NB4 (cell line): ENCODE results near the gene ZNF3.

Source experiments
- MYC ChIP-seq: IDR thresholded peaks from 2 replicates; pipeline ENCODE4 v1.6.1; 2011; ENCODE audit warnings: low read depth, low read length
- TF ChIP-seq, protein P1 (sequence below): IDR thresholded peaks from one replicate; pipeline ENCODE4 v1.5.1; 2012; ENCODE audit warnings: low read depth, low read length

DNA sequence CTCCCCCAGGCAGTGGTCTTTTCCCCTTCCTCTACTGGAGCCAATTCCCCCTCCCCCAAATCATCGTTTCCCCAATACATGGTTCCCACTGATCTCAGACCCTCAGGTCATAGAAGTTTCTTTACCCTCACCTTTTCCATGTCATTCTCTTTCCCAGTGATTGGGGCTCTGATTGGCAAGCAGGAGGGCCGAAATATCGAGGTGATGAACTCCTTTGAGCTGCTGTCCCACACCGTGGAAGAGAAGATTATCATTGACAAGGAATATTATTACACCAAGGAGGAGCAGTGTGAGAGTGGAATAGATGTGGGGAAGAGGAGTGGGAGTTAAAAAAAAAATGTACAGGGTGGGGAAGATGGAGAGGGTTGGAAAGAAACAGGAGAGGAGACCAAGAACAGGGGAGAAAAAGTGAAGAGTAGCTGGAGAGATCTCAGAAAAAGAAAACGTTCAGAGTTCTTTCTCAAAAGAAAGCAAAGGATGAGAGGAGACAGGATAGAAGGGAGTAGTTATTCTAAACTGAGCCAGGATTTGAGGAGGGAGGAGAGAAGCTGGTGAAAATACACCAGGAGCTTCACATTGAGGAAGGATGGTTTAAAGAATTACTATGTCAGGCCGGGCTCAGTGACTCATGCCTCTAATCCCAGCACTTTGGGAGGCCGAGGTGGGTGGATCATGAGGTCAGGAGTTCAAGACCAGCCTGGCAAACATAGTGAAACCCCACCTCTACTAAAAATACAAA is 8.1 kb upstream of the ZNF3 start:
- TF ChIP-seq, protein P1, sequence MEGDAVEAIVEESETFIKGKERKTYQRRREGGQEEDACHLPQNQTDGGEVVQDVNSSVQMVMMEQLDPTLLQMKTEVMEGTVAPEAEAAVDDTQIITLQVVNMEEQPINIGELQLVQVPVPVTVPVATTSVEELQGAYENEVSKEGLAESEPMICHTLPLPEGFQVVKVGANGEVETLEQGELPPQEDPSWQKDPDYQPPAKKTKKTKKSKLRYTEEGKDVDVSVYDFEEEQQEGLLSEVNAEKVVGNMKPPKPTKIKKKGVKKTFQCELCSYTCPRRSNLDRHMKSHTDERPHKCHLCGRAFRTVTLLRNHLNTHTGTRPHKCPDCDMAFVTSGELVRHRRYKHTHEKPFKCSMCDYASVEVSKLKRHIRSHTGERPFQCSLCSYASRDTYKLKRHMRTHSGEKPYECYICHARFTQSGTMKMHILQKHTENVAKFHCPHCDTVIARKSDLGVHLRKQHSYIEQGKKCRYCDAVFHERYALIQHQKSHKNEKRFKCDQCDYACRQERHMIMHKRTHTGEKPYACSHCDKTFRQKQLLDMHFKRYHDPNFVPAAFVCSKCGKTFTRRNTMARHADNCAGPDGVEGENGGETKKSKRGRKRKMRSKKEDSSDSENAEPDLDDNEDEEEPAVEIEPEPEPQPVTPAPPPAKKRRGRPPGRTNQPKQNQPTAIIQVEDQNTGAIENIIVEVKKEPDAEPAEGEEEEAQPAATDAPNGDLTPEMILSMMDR: no peak
- TF ChIP-seq MYC: no peak
